Endothelial cell of coronary artery (primary cell): ENCODE results near the gene TRAPPC13. TPM values are rescaled to one million over a fixed set of nuclear protein-coding genes. Genes with fewer than 3 reads are reported as not detected.

ENCODE experiments used
- total RNA-seq: library from RNA; depleted of rRNA; stranded (reverse); fragments of >200 nt; gene quantifications from 2 replicates; pipeline ENCODE4 v1.2.3, GENCODE V29; 2014

Gene TRAPPC13, protein sequence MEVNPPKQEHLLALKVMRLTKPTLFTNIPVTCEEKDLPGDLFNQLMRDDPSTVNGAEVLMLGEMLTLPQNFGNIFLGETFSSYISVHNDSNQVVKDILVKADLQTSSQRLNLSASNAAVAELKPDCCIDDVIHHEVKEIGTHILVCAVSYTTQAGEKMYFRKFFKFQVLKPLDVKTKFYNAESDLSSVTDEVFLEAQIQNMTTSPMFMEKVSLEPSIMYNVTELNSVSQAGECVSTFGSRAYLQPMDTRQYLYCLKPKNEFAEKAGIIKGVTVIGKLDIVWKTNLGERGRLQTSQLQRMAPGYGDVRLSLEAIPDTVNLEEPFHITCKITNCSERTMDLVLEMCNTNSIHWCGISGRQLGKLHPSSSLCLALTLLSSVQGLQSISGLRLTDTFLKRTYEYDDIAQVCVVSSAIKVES
- total RNA-seq, result 23.8 and 24.1 TPM in 2 replicates

DNA sequence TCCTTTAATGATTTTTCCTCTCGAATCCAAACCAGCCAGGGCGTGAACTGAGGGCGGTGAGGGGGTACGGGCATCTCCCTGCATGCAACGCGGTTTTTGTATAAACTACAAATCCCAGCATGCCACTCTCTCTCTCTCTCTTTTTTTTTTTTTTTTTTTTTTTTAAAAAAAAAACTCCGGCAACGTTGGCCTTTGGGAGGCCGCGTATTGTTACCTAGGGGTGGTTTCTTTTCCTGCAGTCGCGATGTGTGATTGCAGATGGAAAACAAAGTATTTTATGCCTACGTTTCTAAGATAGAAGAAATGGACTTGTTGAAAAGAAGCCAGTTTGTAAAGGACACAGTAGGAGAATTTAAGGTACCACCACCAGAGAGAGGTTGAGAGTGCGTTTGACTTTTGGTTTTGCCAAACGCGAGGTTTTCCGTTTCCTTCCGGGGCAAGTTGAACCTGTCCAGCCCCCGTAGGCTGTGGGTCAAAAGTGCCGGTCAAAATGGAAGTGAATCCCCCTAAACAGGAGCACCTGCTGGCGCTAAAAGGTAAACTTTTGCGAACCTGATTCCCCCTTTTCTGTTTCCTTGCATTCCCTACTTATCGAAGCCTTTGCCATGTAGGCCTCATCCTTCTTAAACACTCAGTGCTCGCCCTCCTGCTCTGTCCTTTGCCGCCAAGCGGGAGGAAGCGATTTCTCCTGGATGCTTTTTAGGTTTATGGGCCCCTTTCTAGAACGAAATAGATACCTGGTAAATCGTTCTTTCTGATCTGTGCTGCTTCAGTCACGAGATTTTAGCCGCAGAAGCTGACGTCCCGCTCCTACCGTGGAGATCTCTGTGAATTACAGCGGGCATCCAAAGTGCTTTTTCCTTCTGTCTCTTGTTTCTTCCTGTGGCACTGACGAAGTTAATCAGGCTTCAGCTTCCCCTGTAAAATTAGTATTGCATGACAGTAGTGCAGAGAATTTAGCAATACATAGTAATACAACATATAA, at the start of gene TRAPPC13, which contains the start of gene SHLD3:
Gene TRAPPC13 (plus strand): TSS at position 457 of the 985 bp plus-strand sequence. CDS start 34 bp downstream, at position 491.
Gene SHLD3 (plus strand): TSS at position 457 of the 985 bp plus-strand sequence. CDS start 4,561 bp downstream, outside the sequence.

DNA sequence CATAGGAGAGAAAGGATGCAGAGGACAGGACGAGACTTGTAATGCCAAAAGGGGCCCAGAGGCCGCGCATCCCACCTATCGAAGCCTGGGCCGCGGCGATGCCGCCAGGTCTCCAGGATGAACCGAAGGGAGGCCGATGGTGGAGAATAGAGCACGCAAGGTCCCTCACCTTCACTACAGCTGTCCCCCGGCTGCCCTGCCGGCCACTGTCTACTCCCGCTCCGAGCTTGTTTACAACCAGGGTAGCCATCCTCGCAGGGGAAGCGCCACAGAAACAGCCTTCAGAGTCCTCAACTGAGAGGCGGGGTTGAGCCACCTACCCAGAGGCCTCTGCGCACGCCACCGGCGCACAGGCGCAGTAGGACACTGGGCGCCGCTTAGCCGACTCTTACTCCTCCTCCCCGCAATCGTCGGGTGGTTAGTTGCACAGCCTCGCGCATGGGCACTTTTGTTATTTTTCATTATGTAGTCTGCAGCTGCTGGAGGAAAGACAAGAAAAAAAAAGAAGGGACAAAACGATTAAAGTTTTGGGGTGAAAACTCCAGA, 729 bp upstream of the TRAPPC13 start, which contains the start of gene TRIM23:
Gene TRIM23 (minus strand): TSS at position 309 of the 546 bp plus-strand sequence. CDS start 59 bp downstream, at position 250.

Other genes starting within 250 kb of the TRAPPC13 start
- gene ADAMTS6, start 143.1 kb upstream of the TRAPPC13 start, total RNA-seq, result 40.3 and 77.9 TPM in 2 replicates
- gene CENPK, start 61.9 kb upstream of the TRAPPC13 start, total RNA-seq, result 12.1 and 20.7 TPM in 2 replicates
- 30.5 and 38.9 TPM in 2 replicates for gene PPWD1, start 61.7 kb upstream of the TRAPPC13 start, total RNA-seq
- gene TRIM23, start 694 bp upstream of the TRAPPC13 start, total RNA-seq, result 18.4 and 27.3 TPM in 2 replicates
- 3.6 and 4.1 TPM in 2 replicates for gene SHLD3, start within 50 bp of the TRAPPC13 start, total RNA-seq
- 6.8 and 9.3 TPM in 2 replicates for gene SGTB, start 97.1 kb downstream of the TRAPPC13 start, total RNA-seq
- 35.7 and 38.0 TPM in 2 replicates for gene NLN, start 97.2 kb downstream of the TRAPPC13 start, total RNA-seq